Nephron progenitor cell (in vitro differentiated cells): ENCODE results near the gene COL6A2.
"Not testable (repeated sequence)": the region's sequence is repeated elsewhere in the genome, so short reads cannot be mapped to it uniquely, and the experiment has no call there.

Source experiments
- DNase-seq: peaks from one replicate; pipeline ENCODE4 v3.0.0; 2021
- H3K27ac Mint-ChIP-seq: 2 replicates; pipeline ENCODE4 v1.8.0; 2021; ENCODE audit warnings: mild to moderate bottlenecking, moderate library complexity, mixed read lengths
- H3K27me3 Mint-ChIP-seq: 2 replicates; pipeline ENCODE4 v1.8.0; 2021; ENCODE audit warnings: mild to moderate bottlenecking, low read depth, mixed read lengths; ENCODE audit not compliant: poor library complexity
- H3K36me3 Mint-ChIP-seq: 2 replicates; pipeline ENCODE4 v1.8.0; 2021; ENCODE audit warnings: low read depth, mixed read lengths
- H3K4me1 Mint-ChIP-seq: 2 replicates; pipeline ENCODE4 v1.8.0; 2021; ENCODE audit warnings: mixed read lengths
- H3K4me3 Mint-ChIP-seq: 2 replicates; pipeline ENCODE4 v1.8.0; 2021; ENCODE audit warnings: mild to moderate bottlenecking, moderate library complexity, mixed read lengths
- H3K9me3 Mint-ChIP-seq: 2 replicates; pipeline ENCODE4 v1.8.0; 2021; ENCODE audit warnings: mild to moderate bottlenecking, moderate library complexity, mixed read lengths
- CTCF ChIP-seq: fragments of 200-600 bp; sonication (generic); IDR thresholded peaks from 2 replicates; pipeline ENCODE4 v1.5.0; 2021; ENCODE audit warnings: antibody characterized with exemption

COL6A2 gene

GRCh38 chr21:46100020-46100419 lies 2.1 kb downstream of the COL6A2 start:
- TF ChIP-seq CTCF, result no peak
- Mint-ChIP-seq H3K4me3 (peak overlapping the region; percentile 68), H3K36me3 (peaks cover 49% of the 10 kb centered on the region), H3K9me3 (peaks cover 52% of the 10 kb centered on the region), H3K27me3 (peaks cover 41% of the 10 kb centered on the region), H3K27ac (no peak overlapping the region), H3K4me1 (peaks cover 10% of the 10 kb centered on the region)
- DNase-seq, result no peak

GRCh38 chr21:46100426-46100825 lies 2.5 kb downstream of the COL6A2 start:
- peaks cover 39% of the 10 kb centered on the region for H3K27me3 Mint-ChIP-seq
- no peak for TF ChIP-seq CTCF
- peaks cover 55% of the 10 kb centered on the region for H3K9me3 Mint-ChIP-seq
- peaks cover 10% of the 10 kb centered on the region for H3K4me1 Mint-ChIP-seq
- H3K36me3 Mint-ChIP-seq, result peaks cover 51% of the 10 kb centered on the region
- no peak for DNase-seq
- H3K27ac Mint-ChIP-seq, result no peak overlapping the region
- H3K4me3 Mint-ChIP-seq, result peak overlapping the region; percentile 40

GRCh38 chr21:46100906-46101305 lies 3.0 kb downstream of the COL6A2 start:
- DNase-seq, result no peak
- peak overlapping the region; percentile 28 for H3K4me3 Mint-ChIP-seq
- no peak for TF ChIP-seq CTCF
- H3K36me3 Mint-ChIP-seq, result peaks cover 56% of the 10 kb centered on the region
- peaks cover 10% of the 10 kb centered on the region for H3K4me1 Mint-ChIP-seq
- H3K27me3 Mint-ChIP-seq, result peaks cover 37% of the 10 kb centered on the region
- H3K9me3 Mint-ChIP-seq, result peaks cover 59% of the 10 kb centered on the region
- H3K27ac Mint-ChIP-seq, result no peak overlapping the region

- Mint-ChIP-seq H3K36me3 (peaks cover 82% of the 10 kb centered on the region), H3K27me3 (peaks cover 27% of the 10 kb centered on the region), H3K27ac (no peak overlapping the region), H3K4me3 (no peak overlapping the region), H3K9me3 (peaks cover 88% of the 10 kb centered on the region), H3K4me1 (no peaks in the 10 kb centered on the region)
- no peak for TF ChIP-seq CTCF
- DNase-seq, result no peak
Observed at GRCh38 chr21:46104104-46104503, 6.2 kb downstream of the COL6A2 start.

- H3K9me3 Mint-ChIP-seq, result peaks cover 62% of the 10 kb centered on the region
- not testable (repeated sequence) for H3K27me3 Mint-ChIP-seq, DNase-seq, H3K4me3 Mint-ChIP-seq, H3K4me1 Mint-ChIP-seq, H3K27ac Mint-ChIP-seq
- H3K36me3 Mint-ChIP-seq, result peaks cover 56% of the 10 kb centered on the region
Observed at GRCh38 chr21:46107376-46107775, 9.5 kb downstream of the COL6A2 start.

GRCh38 chr21:46108827-46109312 lies 11.0 kb downstream of the COL6A2 start:
- H3K27ac Mint-ChIP-seq, result no peak overlapping the region
- peaks cover 47% of the 10 kb centered on the region for H3K9me3 Mint-ChIP-seq
- H3K4me3 Mint-ChIP-seq, result no peak overlapping the region
- H3K36me3 Mint-ChIP-seq, result peaks cover 57% of the 10 kb centered on the region
- H3K4me1 Mint-ChIP-seq, result no peaks in the 10 kb centered on the region
- DNase-seq, result no peak
- TF ChIP-seq CTCF, result no peak
- peaks cover 4% of the 10 kb centered on the region for H3K27me3 Mint-ChIP-seq
